Astrocyte of the spinal cord (primary cell): ENCODE results near the gene ADNP2.

Source experiments
- DNase-seq: peaks from one replicate; pipeline ENCODE4 v3.0.0; 2011; ENCODE audit warnings: low read depth, low spot score
- H3K4me3 ChIP-seq: 2 replicates; pipeline ENCODE4 v1.5.1; 2011; ENCODE audit warnings: low read depth, mild to moderate bottlenecking, low read length, moderate library complexity
- CTCF ChIP-seq: IDR thresholded peaks from 2 replicates; pipeline ENCODE4 v1.5.1; 2012; ENCODE audit warnings: low read depth, mild to moderate bottlenecking, low read length, inconsistent platforms
- in situ Hi-C: cut with HindIII; loops from 2 replicates; pipeline ENCODE4 v1.10.0; 2017; ENCODE audit warnings: low sequenced_read_pairs

The ADNP2 gene

GRCh38 chr18:80137137-80137536 is 28.1 kb downstream of the ADNP2 start:
- no peak overlapping the region for H3K4me3 ChIP-seq
- no peak for DNase-seq
- in situ Hi-C loops, result no loop called here
- no peak for TF ChIP-seq CTCF

GRCh38 chr18:80137976-80138375 is 28.9 kb downstream of the ADNP2 start:
- in situ Hi-C loops, result no loop called here
- DNase-seq, result no peak
- no peak for TF ChIP-seq CTCF
- H3K4me3 ChIP-seq, result no peak overlapping the region

DNA sequence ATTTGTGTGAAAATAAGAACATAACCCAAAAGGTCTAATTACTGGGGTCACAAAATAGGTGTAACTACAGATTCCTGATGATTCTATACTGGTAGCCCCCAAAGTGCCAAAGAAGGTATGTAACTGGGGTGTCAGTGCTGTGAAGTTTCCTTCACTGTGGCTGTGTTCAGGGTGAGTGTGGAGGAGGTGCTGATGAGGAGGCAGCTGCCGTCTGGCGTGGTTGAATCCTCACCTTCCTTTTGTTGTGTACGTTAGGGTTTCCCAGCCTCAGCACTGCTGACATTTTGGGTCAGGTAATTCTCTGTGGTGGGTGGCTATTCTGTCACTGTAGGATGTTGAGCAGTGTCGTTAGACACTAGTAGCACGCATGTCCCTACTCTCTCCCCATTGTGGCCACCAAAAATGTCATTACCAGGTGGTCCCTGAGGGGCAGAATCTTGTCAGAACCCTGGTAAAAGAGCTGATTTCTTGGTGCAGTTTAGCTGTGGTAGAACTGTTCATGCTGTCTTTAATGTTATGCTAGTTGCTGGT is 31.5 kb downstream of the ADNP2 start:
- DNase-seq, result no peak
- in situ Hi-C loops, result no loop called here
- no peak for TF ChIP-seq CTCF
- H3K4me3 ChIP-seq, result no peak overlapping the region

- in situ Hi-C loops, result no loop called here
- DNase-seq, result peak; percentile 39
- no peak overlapping the region for H3K4me3 ChIP-seq
- no peak for TF ChIP-seq CTCF
Measured at GRCh38 chr18:80143881-80144280, 34.8 kb downstream of the ADNP2 start.

GRCh38 chr18:80145196-80145804 is 36.2 kb downstream of the ADNP2 start:
- in situ Hi-C loops, result no loop called here
- no peak for TF ChIP-seq CTCF
- DNase-seq, result no peak

DNA sequence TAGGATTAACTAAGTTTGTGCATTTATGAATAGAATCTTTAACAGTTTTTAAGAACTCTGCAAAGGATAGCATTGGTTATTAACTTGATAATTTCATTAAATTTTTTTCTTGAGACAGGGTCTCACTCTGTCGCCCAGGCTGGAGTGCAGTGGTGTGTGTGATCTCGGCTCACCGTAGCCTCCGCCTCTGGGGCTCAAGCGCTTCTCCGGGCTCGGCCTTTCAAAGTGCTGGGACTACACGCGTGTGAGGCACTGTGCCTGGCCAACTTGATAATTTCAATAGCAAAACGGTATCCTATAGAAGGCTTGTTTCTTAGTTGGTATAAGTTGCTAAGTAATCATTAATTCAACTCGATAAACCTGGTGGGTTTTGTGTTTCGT is 38.0 kb downstream of the ADNP2 start:
- no peak for TF ChIP-seq CTCF
- in situ Hi-C loops, result no loop called here
- DNase-seq, result peak; percentile 14
- peak overlapping the region; percentile 62 for H3K4me3 ChIP-seq

More at GRCh38 chr18:80145196-80145804, 36.2 kb downstream of the ADNP2 start:
- H3K4me3 ChIP-seq, result no peak overlapping the region
